ENCODE data around the gene FFAR3.

DNA sequence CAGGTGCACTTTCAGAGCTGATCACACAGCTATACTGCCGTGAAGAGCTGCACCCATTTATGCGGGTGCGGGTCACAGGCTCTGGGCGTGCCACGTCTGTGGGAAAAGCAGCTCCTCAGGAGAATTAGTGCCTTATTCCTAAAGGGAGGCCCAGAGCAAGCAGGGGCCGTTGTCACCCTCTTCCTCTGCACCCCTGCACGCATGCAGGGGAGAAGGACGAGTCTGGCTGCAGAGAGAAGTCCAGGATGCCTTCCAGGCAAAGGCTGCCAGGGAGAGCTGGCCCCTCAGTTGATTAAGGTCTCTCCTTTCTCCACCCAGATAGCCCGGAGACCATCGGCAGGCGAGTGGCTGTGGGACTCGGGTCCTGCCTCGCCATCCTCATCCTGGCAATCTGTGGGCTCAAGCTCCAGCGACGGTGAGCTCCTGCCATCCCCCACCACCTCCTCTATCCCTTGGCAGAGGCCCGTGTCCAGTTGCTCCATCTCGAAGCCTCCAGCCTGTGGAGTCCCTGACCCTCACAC lies 13.7 kb upstream of the FFAR3 start:
- TF ChIP-seq POLR2A (IDR thresholded peaks at IDR 0.05; ENCODE audit: low read depth, low read length) = no peak; the same call in 1 of the 2 replicates
- TF ChIP-seq POLR2AphosphoS5 (IDR thresholded peaks at IDR 0.05; ENCODE audit: low read depth, low read length) = peak; percentile 65
- TF ChIP-seq TAF1 (IDR thresholded peaks at IDR 0.05; ENCODE audit: borderline replicate concordance, low read depth, low read length) = no peak

All from GM12892 (cell line).